Measurements from ENCODE around the gene PRKCH. TPM values are rescaled to one million over a fixed set of nuclear protein-coding genes. Genes with fewer than 3 reads are reported as not detected.

Gene PRKCH
- total and polyA plus RNA-seq, 2 donors (not counting 3 experiments of a cell fraction or from before 2014, with no cell fraction given), result 97.7 to 103 TPM

- no peak overlapping the region for H3K4me2 ChIP-seq (ENCODE audit: insufficient read depth, low read length)
- intact Hi-C loops (cut with micrococcal nuclease), result no loop called here
- FAIRE-seq, result peak; percentile 38
- TF ChIP-seq JUN (IDR thresholded peaks at IDR 0.05; ENCODE audit: borderline replicate concordance, insufficient read depth, insufficient read length, low read depth) (no peak), MYC (IDR thresholded peaks at IDR 0.05; ENCODE audit: low read depth, low read length) (no peak), CTCF (IDR thresholded peaks at IDR 0.05; ENCODE audit: extremely low read depth in 1 of 2, insufficient read depth in 1 of 2, low read depth in 1 of 2, low read length in 2 of 2) (no peak)
- no peaks in the 10 kb centered on the region for H3K9me3 ChIP-seq (replicated peaks; ENCODE audit: control insufficient read depth, insufficient read depth, low read length)
- CTCF ChIA-PET, result interaction anchor here (1.1 to 4.1 kb wide), 2 partner anchors 13 to 29 kb away, joined by 4 to 17 read pairs; no protein-coding TSS in a partner anchor
- dilution Hi-C loops (cut with MboI; ENCODE audit: extremely low pct_ligation_motif_present, low sequenced_read_pairs), result no loop called here
- H3K27me3 ChIP-seq (ENCODE audit: control insufficient read depth in 2 of 2, insufficient read depth in 2 of 2, low read length in 2 of 2), result no peaks in the 10 kb centered on the region
- BruUV-seq (replicated peaks), result no TSS peak
- POLR2A ChIA-PET, result no interaction called here
- H3K4me1 ChIP-seq (ENCODE audit: control insufficient read depth, extremely low read depth, insufficient read depth, low read length), result peaks cover 53% of the 10 kb centered on the region
- no peak overlapping the region for H2AFZ ChIP-seq (ENCODE audit: low read depth, low read length)
- H3K27ac ChIP-seq (ENCODE audit: insufficient read depth, low read depth, low read length), result no peak overlapping the region
- peaks cover 2% of the 10 kb centered on the region for H4K20me1 ChIP-seq (replicated peaks; ENCODE audit: control insufficient read depth, extremely low read depth, insufficient read depth, low read length)
- no peaks in the 10 kb centered on the region for H3K9me1 ChIP-seq (replicated peaks; ENCODE audit: control insufficient read depth, extremely low read depth, insufficient read depth, low read length)
- H3K9ac ChIP-seq (replicated peaks; ENCODE audit: extremely low read depth, insufficient read depth, low read length), result no peak overlapping the region
- DNase-seq (ENCODE audit: low read depth, low spot score), result no peak
- H3K4me3 ChIP-seq (replicated peaks in 1 of 3; ENCODE audit: insufficient read depth in 1 of 3, low read depth in 1 of 3, low read length in 3 of 3), result no peak overlapping the region
- H3K79me2 ChIP-seq (ENCODE audit: control insufficient read depth, insufficient read depth, low read length), result peaks cover 94% of the 10 kb centered on the region
- peaks cover 0 to 6% of the 10 kb centered on the region in 2 experiments for H3K36me3 ChIP-seq (ENCODE audit: control insufficient read depth in 2 of 2, extremely low read depth in 1 of 2, insufficient read depth in 2 of 2, low read length in 2 of 2)
Measured at GRCh38 chr14:61331992-61332657, 10.7 kb downstream of the PRKCH start.

- Histone ChIP-seq H3K9ac (replicated peaks; ENCODE audit: extremely low read depth, insufficient read depth, low read length) (no peak overlapping the region), H3K9me1 (replicated peaks; ENCODE audit: control insufficient read depth, extremely low read depth, insufficient read depth, low read length) (no peaks in the 10 kb centered on the region), H3K9me3 (replicated peaks; ENCODE audit: control insufficient read depth, insufficient read depth, low read length) (no peaks in the 10 kb centered on the region), H3K27me3 (ENCODE audit: control insufficient read depth in 2 of 2, insufficient read depth in 2 of 2, low read length in 2 of 2) (no peaks in the 10 kb centered on the region), H3K36me3 (ENCODE audit: control insufficient read depth in 2 of 2, extremely low read depth in 1 of 2, insufficient read depth in 2 of 2, low read length in 2 of 2) (peaks cover 0 to 6% of the 10 kb centered on the region in 2 experiments), H3K4me2 (ENCODE audit: insufficient read depth, low read length) (no peak overlapping the region), H4K20me1 (replicated peaks; ENCODE audit: control insufficient read depth, extremely low read depth, insufficient read depth, low read length) (peaks cover 2% of the 10 kb centered on the region), H3K27ac (ENCODE audit: insufficient read depth, low read depth, low read length) (no peak overlapping the region), H3K4me3 (replicated peaks in 1 of 3; ENCODE audit: insufficient read depth in 1 of 3, low read depth in 1 of 3, low read length in 3 of 3) (no peak overlapping the region), H2AFZ (ENCODE audit: low read depth, low read length) (no peak overlapping the region), H3K79me2 (ENCODE audit: control insufficient read depth, insufficient read depth, low read length) (peaks cover 94% of the 10 kb centered on the region), H3K4me1 (ENCODE audit: control insufficient read depth, extremely low read depth, insufficient read depth, low read length) (peaks cover 53% of the 10 kb centered on the region)
- FAIRE-seq (no peak), DNase-seq (ENCODE audit: low read depth, low spot score) (no peak)
- ChIA-PET POLR2A (no interaction called here), CTCF (interaction anchor here (1.1 to 4.1 kb wide), 3 partner anchors 11 to 29 kb away, joined by 4 to 17 read pairs (median 8); partner anchors contain the start of gene PRKCH)
- TF ChIP-seq CTCF (IDR thresholded peaks at IDR 0.05; ENCODE audit: extremely low read depth in 1 of 2, insufficient read depth in 1 of 2, low read depth in 1 of 2, low read length in 2 of 2) (no peak), JUN (IDR thresholded peaks at IDR 0.05; ENCODE audit: borderline replicate concordance, insufficient read depth, insufficient read length, low read depth) (no peak), EZH2 (IDR thresholded peaks at IDR 0.05; ENCODE audit: borderline replicate concordance, low read depth, low read length, severe bottlenecking) (no peak)
- intact Hi-C loops (cut with micrococcal nuclease) (no loop called here), dilution Hi-C loops (cut with MboI; ENCODE audit: extremely low pct_ligation_motif_present, low sequenced_read_pairs) (no loop called here)
- BruUV-seq (replicated peaks), result no TSS peak
Measured at GRCh38 chr14:61332658-61333029, 11.3 kb downstream of the PRKCH start.
